ENCODE data around the gene GCGR.

GCGR gene

GRCh38 chr17:81812571-81813370 is 8.8 kb downstream of the GCGR start:
- no peak for DNase-seq

GRCh38 chr17:81813371-81813684 is 9.4 kb downstream of the GCGR start:
- DNase-seq, result no peak

GRCh38 chr17:81813861-81814683 is 10.1 kb downstream of the GCGR start:
- DNase-seq, result no peak

DNA sequence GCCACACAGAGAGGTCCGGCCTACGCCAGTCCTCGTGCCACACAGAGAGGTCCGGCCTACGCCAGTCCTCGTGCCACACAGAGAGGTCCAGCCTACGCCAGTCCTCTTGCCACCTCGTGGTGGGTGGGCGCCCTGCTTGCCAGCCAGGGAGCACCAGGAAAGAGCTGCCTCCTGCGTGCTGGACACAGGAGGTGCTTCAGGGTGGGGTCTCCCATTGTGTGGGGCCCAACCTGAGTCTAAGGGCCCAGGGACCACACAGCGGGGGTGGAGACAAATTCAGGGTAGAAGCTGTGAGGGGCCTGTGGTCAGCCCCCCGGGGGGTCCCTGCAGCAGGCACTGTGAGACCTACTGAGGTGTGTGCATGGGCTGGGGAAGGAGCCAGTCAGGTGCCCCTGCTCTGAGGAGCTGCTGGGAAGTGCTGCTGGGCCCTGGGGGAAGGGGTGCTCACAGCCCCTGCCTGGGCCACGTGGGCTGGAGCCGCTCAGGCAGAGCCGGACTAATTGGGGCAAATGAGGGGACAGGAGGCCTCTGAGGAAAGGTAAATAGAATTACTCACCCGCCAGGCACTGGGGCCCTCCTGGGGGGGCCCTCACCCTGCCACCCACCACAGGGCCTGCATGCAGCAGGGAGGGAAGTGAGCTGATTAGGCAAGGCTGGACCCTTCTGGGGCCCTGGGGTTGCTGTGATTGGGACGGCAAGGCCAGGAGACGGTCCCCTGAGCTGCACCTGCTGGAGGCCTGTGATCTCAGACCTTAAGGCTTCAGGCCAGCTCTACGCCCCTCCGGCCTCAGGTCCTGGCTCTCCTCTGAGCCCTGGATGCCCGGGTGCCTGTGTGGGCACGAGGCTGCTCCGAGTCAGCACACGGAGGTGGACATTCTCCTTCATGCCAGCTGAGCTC is 11.0 kb downstream of the GCGR start:
- no peak for DNase-seq

DNA sequence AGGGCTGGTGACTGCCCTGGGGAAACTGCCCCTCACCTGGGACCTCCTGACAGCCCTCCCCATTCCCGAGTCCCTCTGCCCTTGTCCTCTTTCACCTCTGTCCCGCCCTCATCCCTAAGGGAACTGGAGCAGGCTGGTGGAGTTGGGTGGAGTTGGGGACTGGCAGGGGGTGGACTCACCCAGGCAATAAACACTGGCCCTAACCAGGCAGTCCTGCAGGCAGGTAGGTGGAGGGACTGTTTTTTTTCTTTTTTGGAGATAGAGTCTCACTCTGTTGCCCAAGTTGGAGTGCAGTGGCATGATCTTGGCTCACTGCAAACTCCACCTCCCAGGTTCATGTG is 11.7 kb downstream of the GCGR start:
- DNase-seq, result no peak

DNA sequence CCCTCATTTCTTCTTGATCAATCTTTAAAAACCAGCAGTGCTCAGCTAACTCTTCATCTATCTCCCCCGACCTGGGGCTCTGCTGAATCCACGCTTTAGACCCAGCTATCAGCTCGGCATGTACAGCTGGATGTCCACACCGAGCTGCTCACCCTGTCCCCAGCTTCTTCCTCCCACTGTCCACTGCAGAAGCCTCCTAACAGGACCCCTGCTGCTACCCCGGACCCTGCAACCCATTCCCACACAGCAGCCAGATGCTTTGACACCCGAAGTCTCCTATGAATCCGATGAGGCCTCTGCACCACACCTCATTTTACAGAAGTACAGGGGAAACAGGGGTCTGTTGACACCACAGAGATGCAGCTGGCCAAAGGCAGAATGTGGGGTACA is 13.8 kb downstream of the GCGR start:
- no peak for DNase-seq

DNA sequence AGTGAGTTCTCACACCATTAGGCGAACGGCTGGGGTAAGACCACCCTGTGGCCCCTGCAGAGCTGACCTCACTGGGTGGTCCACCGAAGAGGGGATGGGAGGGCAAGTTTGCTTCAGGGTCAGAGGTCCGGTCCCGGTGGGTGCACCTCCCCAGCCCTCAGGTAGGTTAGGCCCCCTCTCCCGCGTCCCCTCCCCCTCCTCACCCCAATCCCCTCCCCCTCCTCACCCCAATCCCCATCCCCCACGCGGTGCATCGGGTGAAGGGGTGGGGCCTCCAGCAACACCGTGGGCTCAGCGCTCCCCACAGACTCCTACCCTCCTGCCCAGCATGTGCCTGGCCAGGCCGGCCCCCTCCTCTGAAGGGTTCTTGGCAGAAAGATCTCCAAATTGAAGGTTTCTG is 15.8 kb downstream of the GCGR start:
- DNase-seq, result no peak

GRCh38 chr17:81821147-81821546 is 17.2 kb downstream of the GCGR start:
- no peak for DNase-seq

GRCh38 chr17:81821603-81822311 is 17.8 kb downstream of the GCGR start:
- peak; percentile 15 for DNase-seq

DNA sequence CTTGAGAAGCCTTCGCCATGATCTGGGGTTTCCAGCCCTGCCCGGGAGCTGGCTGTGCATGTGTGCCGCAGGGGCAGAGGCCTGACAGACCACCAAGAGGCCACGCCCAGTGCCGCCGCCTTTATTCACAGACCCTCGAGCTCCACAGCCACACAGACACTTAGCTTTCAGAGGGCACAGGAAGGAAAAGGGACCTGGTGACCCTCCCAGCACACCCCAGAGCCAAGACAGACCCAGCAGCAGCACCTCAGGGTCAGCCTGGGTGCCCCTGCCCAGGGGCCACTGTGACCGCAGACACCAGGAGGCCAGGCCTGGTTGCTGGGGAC is 18.3 kb downstream of the GCGR start:
- no peak for DNase-seq

- DNase-seq, result no peak
These were observed 19.3 kb downstream of the GCGR start for GRCh38 chr17:81822996-81823819.

DNA sequence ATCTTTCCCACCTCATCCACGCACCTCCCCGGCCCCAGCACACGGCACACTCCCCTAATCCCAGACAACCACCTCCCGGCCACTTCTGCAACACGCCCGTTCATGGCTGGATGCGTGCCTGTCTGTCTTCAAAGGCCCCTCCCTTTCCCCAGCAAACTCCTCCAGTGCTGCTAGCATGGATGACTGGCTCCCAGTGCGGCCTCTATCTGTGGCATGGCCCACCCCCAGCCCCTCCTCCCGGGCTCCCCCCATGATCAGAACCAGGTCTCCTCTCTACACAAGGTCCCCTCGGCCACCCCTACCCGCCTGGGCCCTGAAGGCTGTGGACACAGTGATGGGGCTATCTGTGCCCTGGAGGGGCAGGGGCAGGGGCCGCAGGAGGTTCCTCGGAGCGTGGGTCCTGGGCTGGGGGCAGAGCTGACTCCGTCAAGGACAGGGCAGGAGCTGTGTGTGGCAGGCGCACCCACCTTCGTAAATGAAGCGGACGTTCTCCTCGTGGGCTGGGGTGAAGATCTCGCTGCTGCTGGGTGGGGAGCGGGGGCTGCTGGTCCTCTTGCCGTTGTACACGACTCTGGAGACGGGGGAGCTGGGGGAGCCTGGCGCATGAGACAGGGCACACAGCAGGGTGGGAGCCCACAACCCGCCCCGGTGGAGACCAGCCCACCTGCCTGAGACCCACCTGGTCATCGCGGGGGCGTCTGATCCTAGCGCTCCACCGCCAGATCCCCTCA is 20.0 kb downstream of the GCGR start:
- no peak for DNase-seq

- no peak for DNase-seq
These were observed 20.6 kb downstream of the GCGR start for GRCh38 chr17:81824595-81824994.

GRCh38 chr17:81825841-81826466 is 22.0 kb downstream of the GCGR start:
- no peak for DNase-seq

- DNase-seq, result no peak
These were observed 24.7 kb downstream of the GCGR start for GRCh38 chr17:81828656-81829055.

DNA sequence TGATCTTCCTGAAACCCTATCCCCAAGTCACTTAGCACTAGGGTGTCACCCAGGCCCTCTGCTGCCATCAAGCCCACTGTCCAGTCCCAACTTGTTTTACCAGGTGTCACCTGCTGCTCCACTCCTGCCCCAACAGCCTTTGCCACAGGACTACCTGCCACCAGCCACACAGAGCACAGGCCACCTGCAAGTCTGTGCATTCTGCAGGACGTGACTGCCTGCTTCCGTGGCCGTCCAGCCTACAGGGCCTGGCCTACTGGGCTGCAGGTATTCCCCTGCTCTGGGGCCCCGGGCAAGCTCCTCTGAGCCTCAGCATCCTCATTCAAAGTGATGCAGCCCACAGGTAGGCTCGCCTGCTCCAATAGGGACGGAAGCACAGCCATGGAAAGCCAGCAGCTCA is 25.9 kb downstream of the GCGR start:
- DNase-seq, result no peak

DNA sequence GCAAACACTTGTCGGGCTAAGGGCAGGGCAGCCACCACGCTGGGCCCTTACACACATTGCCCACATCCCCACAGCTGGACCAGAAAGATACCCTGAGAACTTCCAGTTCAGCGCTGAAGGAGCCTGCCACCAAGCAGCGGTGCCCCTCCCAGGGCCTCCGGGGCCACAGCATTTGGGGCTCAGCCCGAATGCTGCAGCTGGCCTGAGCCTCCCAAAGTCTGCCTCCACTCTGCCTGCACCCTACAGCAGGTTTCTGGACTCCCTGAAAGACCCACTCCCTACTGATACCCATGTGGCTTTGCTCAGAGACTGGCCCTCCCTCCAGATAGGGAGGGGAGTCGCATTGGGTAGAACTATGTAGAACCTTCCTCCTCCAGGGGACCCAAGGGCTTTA is 27.6 kb downstream of the GCGR start:
- DNase-seq, result no peak

GRCh38 chr17:81831957-81832607 is 28.1 kb downstream of the GCGR start:
- DNase-seq, result peak; percentile 37

- no peak for DNase-seq
These were observed 28.7 kb downstream of the GCGR start for GRCh38 chr17:81832608-81833159.
